Gastroesophageal sphincter (tissue), 3 donors: ENCODE measurements around the gene RAPGEF2.

Experiments used
- CTCF ChIP-seq, 4 experiments: fragments of 200-600 bp in 2 of 4; fragments of 450-650 bp in 2 of 4; sonication (generic) in 1 of 4; IDR thresholded peaks; one replicate each; pipeline ENCODE4 v1.5.1; 2017 to 2019; ENCODE audit warnings: antibody characterized with exemption in 4 of 4, mild to moderate bottlenecking in 2 of 4, moderate library complexity in 2 of 4
- POLR2AphosphoS5 ChIP-seq: sonication (generic); formaldehyde crosslinking; IDR thresholded peaks from one replicate; pipeline ENCODE4 v1.6.1; 2017; ENCODE audit warnings: antibody characterized with exemption

DNA sequence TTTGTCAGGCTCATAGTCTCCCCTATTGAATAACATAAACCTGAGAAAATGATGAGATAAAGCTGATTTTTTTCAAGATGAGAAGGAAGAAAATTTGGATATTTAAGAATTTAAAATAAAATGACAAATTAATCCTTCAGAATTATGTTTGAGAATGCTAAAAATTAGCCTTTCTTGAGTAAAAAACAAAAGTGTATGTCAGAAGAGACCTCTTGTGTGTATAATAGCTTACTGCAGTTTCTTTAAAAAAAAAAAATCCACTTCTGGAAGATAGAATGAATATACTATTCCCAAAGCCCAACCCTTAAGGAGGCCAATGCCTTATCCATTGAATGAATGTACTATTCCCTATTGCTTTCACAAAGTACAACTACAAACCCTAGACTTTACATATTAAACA lies 281.8 kb downstream of the RAPGEF2 start:
- TF ChIP-seq CTCF (IDR thresholded peaks at IDR 0.05), result no peak
- no peak for TF ChIP-seq POLR2AphosphoS5
